ENCODE measurements around the gene CAST.
A peak's percentile ranks its signal among the peaks of the same experiment; 100 is the strongest.
"Not testable (repeated sequence)": the region's sequence is repeated elsewhere in the genome, so short reads cannot be mapped to it uniquely, and the experiment has no call there.

The CAST gene, protein sequence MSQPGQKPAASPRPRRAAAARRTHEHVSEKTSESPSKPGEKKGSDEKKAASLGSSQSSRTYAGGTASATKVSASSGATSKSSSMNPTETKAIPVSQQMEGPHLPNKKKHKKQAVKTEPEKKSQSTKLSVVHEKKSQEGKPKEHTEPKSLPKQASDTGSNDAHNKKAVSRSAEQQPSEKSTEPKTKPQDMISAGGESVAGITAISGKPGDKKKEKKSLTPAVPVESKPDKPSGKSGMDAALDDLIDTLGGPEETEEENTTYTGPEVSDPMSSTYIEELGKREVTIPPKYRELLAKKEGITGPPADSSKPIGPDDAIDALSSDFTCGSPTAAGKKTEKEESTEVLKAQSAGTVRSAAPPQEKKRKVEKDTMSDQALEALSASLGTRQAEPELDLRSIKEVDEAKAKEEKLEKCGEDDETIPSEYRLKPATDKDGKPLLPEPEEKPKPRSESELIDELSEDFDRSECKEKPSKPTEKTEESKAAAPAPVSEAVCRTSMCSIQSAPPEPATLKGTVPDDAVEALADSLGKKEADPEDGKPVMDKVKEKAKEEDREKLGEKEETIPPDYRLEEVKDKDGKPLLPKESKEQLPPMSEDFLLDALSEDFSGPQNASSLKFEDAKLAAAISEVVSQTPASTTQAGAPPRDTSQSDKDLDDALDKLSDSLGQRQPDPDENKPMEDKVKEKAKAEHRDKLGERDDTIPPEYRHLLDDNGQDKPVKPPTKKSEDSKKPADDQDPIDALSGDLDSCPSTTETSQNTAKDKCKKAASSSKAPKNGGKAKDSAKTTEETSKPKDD

DNA sequence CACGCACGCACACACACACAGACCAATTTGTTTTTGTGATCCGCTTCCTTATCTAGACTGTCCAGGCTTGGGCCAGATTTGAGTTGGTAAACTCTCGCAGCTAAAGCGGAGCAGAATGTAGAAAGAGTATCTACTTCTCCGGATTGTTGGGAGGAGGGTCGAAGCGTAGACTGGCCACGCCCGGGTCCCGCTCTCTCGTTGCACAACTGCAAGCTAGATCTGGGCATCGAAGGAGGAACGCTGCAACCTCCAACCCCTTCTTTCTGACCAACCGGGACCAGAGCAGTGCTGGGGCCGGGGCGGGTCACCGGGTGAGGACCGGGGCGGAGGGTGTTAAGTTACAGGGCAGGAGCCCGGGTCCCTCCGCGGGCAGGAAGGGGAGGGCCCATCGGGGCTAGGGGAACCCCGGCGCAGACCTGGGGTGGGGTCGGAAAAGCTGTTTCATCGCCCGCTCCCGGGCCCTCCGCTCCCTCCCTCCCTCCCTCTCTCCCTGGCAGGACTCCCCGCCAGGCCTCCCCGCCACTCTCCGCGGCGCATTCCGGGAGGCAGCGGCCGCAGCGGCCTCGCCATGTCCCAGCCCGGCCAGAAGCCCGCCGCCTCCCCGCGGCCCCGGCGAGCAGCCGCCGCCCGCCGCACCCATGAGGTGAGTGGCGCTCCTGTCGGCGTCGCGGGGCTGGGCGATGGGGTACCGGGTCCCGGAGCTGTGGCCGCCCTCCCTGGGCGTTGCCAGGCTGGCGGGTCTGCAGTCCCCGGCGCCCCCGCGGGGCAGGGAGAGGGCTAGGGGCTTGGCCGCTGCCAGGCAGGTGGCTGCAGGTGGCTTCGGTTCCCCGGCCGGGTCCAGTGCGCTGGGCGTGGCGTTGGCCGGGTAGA is at the start of gene CAST:
Gene CAST, plus strand, starts transcription at position 522 of the 870 bp plus-strand sequence. Its CDS starts 47 bp downstream, at position 569.
- peak; percentile 37 for DNase-seq

GRCh38 chr5:96614110-96614691 is 48.0 kb upstream of the CAST start:
- DNase-seq: peak; percentile 63

- DNase-seq: no peak
Observed at GRCh38 chr5:96615223-96615622, 47.0 kb upstream of the CAST start.

DNA sequence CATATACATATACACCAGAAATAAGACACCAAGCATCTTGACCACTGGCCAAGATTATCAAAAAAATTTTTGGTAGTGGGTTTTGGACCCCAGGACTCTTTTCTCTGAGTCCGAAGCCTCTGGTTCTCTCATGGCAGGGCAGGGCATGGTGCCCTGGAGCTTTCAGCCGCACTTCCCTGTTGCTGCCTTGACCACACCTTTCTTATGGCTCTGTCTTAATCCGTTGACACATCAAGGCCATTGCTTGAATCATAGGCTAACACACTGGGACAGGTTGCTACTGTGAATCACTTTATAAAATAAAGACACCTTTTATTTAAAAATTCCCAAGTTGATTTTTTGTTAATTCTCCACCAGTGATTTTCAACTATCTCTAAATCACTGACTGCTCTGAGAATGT is 45.4 kb upstream of the CAST start:
- DNase-seq: no peak

GRCh38 chr5:96618311-96619016 is 43.7 kb upstream of the CAST start:
- not testable (repeated sequence) for DNase-seq

DNA sequence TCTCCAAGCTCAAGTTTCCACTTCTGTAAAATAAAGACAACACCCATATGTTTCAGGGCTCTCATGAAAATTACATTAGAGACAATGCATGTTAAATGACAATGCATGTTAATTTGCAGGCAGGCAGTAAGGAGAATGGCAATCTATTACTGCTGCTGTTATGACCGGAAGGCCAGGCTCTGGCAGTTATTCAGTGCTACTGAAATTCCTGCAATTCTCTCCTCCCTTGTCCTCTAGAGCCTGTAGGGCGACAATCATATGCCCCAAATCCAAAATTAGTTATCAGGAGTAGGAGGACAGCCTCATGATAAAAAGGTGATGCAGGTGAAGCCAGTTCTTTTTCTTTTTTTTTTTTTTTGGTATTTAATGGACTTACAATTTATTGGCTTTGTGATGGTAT is 42.2 kb upstream of the CAST start:
- DNase-seq: no peak

- no peak for DNase-seq
Observed at GRCh38 chr5:96624596-96624995, 37.6 kb upstream of the CAST start.

GRCh38 chr5:96625365-96625764 is 36.8 kb upstream of the CAST start:
- no peak for DNase-seq

DNA sequence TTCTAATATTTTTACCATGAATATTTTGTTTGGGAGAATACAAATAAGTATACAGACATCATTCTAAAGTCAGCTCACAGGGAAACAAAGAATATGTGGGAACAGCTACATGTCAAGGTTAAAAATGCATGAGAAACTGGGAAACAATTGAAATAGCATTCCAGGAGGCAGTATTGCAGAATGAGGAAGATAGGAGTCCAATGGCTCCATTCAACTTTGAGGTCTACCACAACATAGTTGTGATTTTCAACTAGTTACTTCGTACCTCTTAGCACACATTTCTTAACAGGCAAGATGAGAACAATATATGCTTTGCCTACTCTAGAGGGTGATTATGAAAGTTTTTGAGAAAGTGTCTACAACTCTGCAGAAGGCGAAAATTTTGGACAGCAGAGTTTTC is 35.2 kb upstream of the CAST start:
- DNase-seq: no peak

GRCh38 chr5:96627792-96628398 is 34.3 kb upstream of the CAST start:
- DNase-seq: no peak

- DNase-seq: no peak
Observed at GRCh38 chr5:96628406-96628805, 33.8 kb upstream of the CAST start.

DNA sequence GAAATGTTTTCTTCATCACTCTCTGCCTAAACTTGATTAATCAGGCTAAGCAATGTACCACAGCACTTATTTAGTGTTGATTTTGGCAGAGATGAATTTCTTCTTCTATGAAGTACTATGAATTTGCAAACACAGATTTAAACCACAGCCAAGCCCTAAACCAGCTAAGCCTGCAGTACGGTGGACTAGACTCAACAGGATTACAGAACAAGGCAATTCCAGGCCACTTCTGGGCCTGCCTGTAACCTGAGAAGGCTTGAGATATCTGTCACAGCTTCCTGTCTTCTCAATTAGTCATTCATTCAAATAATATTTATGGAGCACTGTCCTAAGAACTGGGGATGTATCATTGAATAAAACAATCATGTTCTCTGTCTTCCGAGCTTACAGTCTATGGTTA is 32.4 kb upstream of the CAST start:
- peak; percentile 67 for DNase-seq

- DNase-seq: no peak
Observed at GRCh38 chr5:96633820-96634219, 28.4 kb upstream of the CAST start.

DNA sequence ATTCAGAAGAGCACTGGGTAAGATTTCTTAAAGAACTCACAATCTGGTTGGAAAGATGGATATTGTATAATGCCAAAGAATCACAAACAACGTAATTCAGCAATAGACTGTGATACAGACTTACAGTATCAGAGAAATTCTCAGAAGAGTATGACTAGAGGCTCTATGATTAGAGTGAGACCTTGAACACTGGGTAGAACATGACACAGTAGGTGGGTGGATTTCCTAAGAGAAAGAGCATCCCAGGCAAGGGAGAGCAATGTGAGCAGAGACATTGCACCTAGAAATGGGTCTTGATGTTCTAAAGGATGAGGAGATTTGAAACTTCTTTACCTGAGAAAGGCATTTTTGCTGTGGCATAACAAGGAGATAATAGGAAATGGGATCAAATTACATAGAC is 27.3 kb upstream of the CAST start:
- DNase-seq: no peak

DNA sequence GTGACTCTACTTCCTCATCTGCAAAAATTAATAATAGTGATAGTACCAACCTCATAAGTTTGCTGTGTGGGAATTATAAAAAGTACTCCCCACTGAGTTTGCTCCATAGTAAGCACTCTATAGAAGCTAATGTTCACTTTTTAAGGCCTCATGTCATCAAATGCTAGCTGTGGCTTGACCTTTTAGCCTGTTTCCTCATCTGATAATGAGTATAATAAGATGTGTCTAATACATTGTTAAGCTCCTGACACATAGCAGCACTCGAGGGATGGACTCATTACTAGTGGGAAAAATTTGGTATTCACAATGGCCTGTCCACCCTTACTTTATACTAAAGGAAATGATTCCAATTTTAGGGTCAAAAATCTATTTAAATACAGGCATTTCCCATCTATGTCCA is 26.1 kb upstream of the CAST start:
- DNase-seq: no peak

DNA sequence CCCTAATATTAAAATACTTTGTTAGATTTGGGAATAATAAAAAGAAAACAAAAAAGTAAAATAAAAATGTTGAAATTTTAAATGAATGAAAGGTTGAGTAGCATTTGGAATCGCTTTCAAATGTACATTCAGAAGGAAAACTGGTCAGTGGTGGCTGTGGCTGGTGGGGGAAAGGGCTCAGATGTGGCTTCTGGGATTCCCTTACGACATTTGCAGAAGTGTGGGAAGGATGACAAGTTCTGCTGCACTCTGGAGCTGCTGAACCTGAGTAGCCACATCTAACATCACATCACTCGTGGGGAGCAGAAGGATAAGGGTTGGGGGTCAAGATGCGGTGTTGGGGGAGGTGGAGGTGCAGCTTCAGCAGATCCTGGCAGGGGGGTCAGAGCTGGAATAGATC is 25.6 kb upstream of the CAST start:
- no peak for DNase-seq

GRCh38 chr5:96637196-96637595 is 25.0 kb upstream of the CAST start:
- DNase-seq: no peak

- no peak for DNase-seq
Observed at GRCh38 chr5:96638561-96638960, 23.6 kb upstream of the CAST start.

DNA sequence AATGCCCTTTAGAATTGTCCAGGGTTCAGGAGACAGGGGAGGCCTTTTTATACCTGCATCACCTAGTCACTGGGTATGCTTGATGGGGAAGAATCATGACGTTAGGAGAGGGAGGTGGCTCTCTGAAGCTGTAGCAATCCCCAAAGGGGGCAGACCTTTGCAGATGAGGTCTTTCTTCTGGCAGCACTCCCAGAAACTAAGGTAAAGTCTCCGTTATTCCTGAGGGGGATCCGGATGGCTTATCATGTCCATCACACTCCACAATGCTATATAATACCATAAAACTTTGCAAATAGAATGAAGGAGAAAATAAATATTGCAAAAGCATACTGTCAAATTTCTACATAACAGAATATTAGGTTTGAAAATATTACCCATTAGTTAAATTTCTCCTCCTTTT is 21.5 kb upstream of the CAST start:
- DNase-seq: no peak

- no peak for DNase-seq
Observed at GRCh38 chr5:96641368-96642280, 20.6 kb upstream of the CAST start.

- DNase-seq: no peak
Observed at GRCh38 chr5:96642281-96642640, 19.9 kb upstream of the CAST start.
